GM19324 (cell line): ENCODE results near the gene SNX10.

Source experiments
- ATAC-seq: cut with Tn5 transposase; IDR thresholded peaks from one replicate; pipeline ENCODE4 v1.9.1; 2021; ENCODE audit warnings: mild to moderate bottlenecking, moderate library complexity; ENCODE audit not compliant: unreplicated experiment, low FRiP score

SNX10 gene

DNA sequence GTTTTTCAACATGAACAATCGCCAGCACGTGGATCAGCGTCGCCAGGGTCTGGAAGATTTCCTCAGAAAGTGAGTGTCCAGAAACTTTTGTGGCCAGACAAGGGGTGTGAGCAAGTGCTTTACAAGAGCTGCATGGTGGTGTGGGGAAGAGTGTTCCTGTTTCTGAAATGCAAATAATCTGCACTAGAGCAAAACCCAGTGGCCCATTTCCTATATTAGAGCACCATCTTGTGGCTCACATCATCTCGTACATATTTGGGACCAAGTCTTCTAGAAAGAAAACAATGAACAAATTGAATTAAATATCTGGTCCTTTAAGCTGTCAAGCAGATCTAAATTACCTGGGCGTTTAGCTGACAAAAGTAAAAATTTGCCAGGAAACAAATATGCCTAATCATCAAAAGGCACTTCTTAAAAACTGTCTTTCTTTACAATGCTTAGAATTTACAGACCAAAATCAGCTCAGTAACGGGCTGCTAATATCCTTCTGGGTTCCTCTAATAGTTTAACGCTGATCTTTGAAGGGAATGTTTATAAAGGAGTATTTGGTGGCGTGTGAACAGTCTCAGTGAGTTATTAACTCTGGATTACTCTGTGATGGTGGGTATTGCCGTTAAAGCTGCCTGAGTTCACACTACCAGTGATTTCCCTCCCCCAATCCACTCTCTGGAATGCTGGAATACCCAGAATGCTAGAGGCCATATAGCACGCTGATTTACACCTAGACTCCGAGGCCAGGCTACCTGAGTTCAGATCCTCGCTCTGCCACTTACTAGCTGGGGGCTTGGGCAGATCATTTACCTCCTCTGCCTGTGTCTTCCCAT lies 73.6 kb downstream of the SNX10 start:
- ATAC-seq: peak; percentile 56

DNA sequence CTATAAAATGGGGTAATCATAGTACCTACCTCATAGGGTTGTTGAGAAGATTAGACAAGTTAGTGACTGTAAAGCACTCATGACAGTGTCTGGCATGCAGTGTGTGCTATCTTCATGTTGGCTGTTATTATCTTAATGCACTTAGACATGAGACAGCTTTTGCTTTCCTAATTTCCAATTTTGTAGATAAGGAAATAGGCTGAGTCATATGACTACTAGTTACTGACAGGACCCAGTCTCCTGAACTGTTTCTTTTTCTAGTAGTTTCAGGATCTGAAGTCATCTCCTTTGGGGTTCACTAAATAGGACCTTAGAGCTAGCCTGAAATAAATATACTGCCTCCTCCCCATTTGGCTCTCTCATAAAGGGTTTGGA lies 74.2 kb downstream of the SNX10 start:
- ATAC-seq: no peak

- ATAC-seq: no peak
Observed at GRCh38 chr7:26367219-26367711, 75.6 kb downstream of the SNX10 start.

- ATAC-seq: no peak
Observed at GRCh38 chr7:26368542-26368941, 76.9 kb downstream of the SNX10 start.

DNA sequence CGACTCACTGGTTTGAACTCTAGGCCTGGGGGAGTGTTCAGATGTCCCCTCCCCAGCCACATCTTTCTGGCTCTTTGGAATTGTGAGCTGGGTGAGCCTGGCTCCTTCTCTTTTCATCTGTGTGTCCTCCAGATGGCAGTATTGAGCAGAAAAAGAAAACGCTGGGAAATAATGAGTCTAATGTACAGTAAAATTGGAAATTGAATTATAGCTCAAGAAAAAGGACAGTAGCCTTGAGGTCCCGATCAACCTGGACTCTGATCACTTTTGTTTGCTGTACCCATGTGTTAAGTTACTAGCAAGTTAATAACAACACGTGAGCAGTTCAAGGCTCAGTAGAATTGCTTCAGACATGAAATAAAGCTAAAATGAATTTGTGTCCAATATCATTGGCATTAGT lies 77.9 kb downstream of the SNX10 start:
- ATAC-seq: no peak

GRCh38 chr7:26370011-26370410 lies 78.3 kb downstream of the SNX10 start:
- ATAC-seq: no peak

GRCh38 chr7:26372249-26372648 lies 80.6 kb downstream of the SNX10 start:
- ATAC-seq: no peak

DNA sequence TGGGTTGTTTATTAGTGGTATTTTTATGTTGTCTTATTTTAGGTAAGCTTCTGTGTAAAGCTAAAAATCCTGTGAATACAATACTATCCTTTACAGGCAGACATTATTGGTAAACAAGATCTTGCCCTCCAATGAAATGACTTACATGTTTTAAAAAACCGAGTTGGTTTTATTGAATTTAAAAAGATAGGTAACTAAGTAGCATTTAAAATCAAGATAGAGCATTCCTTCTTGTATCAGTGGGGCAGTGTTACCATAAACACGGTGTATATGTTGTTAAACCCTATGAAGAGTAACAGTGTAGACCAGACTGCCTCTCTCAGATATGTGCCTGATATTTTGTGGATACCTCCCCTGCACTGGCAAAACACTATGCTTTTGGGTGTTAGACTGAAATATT lies 81.0 kb downstream of the SNX10 start:
- ATAC-seq: no peak

- ATAC-seq: no peak
Observed at GRCh38 chr7:26374647-26375373, 83.1 kb downstream of the SNX10 start.

DNA sequence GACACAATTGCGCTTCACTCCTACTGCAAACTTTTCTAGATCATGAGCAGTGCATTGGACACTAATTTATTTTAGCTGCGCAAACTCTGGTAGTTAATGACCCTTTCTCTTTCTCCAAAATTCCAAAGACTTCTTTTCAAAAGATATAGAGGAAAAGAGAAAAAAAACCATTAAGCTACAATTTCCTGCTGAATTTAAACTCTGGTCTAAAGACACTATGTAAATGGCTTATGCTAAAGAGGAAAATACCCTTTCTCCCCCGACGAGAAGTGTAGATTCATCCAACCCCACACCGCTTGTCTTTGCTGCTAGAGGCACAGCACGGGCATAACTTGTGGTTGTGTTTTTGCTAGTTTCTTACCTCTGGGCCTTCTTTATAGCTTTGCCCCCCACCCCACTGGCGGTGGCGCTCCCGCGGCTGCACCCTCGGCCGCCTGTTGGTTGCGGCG lies 84.1 kb downstream of the SNX10 start:
- ATAC-seq: no peak

GRCh38 chr7:26376175-26376917 lies 84.7 kb downstream of the SNX10 start:
- ATAC-seq: peak; percentile 48

GRCh38 chr7:26378016-26378415 lies 86.4 kb downstream of the SNX10 start:
- ATAC-seq: no peak

DNA sequence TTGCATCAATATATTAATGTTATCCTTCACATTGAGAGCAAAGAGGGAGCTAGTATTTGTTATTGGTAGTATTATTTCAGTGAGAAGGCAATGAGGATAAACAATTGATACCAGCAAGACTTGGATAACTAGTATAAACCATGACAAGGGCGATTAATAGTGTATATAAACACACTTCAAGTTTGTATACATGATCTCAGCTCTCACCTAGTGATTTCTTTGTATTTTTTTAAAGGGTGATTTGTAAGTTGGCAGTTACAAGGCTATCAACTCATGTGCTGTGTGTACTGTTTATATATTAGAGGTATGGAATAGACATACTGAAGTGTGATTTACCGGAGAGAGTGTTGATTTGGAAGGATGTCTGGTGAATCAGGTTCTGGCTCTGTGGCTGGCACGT lies 88.0 kb downstream of the SNX10 start:
- no peak for ATAC-seq

DNA sequence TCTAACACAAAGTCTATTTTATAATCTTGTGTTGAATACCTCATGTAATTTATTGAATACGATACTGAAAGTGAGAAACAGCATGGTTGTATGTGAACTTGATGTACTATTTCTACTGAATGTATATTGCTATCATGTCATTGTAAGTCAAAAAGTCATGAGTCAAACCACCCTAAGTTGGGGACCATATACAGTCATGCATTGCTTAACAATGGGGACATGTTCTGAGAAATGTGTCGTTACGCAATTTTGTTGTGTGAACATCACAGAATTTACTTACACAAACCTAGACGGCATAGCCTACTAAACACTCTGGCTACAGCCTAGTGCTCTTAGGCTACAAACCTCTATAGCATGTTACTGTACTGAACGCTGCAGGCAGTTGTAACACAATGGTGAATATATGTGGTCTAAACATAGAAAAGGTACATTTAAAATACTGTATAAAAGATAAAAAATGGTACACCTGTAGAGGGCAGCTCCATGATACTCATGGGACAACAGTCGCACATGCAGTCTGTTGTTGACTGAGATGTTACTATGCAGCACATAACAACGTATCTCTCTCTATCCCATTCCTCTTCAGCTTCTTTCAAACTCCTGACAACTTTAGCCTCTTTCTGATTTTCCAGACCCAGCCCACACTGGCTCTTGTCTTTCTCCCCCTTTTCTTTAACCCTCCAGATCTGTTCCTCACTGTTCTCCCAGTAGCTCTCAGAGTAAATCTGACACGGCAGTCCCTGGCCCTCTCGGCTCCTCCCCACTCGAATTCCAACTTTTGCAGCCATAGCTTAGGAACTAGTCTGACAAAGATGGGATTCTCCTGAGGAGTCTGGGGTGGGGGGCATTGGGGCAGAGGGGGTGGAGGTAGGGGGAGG lies 90.1 kb downstream of the SNX10 start:
- ATAC-seq: no peak

GRCh38 chr7:26385240-26385639 lies 93.6 kb downstream of the SNX10 start:
- ATAC-seq: no peak

DNA sequence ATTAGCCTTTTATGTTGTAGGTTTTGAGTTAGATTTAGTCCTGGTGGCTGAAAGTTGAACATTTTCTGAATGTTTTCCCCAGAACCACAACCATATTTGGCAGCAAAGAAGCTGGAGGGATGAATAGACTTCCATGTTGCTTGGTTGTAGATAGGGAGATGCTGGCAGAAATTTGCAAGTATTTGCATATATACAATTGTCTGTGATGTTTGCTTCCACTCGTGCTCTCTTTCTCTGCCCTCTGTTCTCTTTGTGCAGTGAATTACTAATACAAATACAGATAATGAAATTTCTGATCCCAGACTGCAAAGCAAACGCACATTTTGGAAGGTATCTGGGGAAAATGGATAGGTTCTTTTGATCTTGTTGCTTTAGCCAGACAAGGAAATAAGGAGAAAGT lies 96.1 kb downstream of the SNX10 start:
- ATAC-seq: no peak

- ATAC-seq: peak; percentile 68
Observed at GRCh38 chr7:26388256-26388655, 96.6 kb downstream of the SNX10 start.

- no peak for ATAC-seq
Observed at GRCh38 chr7:26390016-26390415, 98.4 kb downstream of the SNX10 start.

DNA sequence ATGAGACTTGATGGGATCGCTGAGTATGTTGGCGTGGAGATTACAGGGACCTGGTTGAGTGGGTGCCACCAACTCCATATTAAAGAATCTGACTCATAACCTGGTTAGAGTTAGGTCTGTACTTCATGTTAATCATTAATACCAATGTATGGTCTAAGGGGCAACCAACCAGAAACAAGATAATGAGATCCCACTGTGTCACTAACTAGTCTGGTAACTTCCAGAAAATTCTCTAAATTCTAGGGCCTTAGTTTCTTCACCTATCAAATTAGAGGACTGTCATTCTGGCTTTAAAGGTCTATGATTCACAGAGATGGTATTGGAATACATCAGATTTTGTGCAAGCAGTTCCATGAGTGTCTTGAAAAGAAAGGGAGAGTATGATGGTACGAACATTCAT lies 102.2 kb downstream of the SNX10 start:
- ATAC-seq: no peak

DNA sequence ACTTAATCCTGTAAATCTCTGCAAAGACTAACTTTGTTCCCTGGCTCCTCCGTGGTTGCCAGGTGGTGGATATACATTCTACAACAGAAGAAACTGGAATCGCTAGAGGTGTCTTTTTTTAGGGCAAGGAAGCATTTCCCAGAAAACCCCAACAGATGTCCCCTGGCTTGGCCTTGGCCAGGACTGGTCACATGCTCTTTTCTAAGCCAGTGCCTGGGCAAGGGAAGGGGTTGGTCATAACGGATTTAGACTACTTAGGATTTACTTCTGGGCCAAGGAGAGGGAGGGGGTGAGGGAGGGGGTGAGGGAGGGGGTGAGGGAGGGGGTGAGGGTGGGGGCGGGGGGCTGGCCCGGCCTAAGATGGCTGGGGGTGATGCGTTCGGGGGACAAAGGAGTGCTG lies 105.7 kb downstream of the SNX10 start:
- ATAC-seq: no peak
